Stromal cell of bone marrow (primary cell): Measurements from ENCODE around the gene ASPG.

ENCODE experiments used
- DNase-seq: peaks from one replicate; pipeline ENCODE4 v3.0.0-alpha.2; 2012; ENCODE audit warnings: low read depth

The ASPG gene

GRCh38 chr14:104085032-104085888 is at the start of gene ASPG:
ASPG (plus strand) TSS chr14:104085700; CDS start chr14:104085771, 71 bp downstream.
- DNase-seq: no peak

- DNase-seq: no peak
Measured at GRCh38 chr14:104036212-104036611, 49.3 kb upstream of the ASPG start.

GRCh38 chr14:104037074-104037473 is 48.4 kb upstream of the ASPG start:
- DNase-seq: no peak

GRCh38 chr14:104037903-104038302 is 47.6 kb upstream of the ASPG start:
- DNase-seq: no peak

- DNase-seq: no peak
Measured at GRCh38 chr14:104039214-104039613, 46.3 kb upstream of the ASPG start.

GRCh38 chr14:104040539-104040938 is 45.0 kb upstream of the ASPG start:
- DNase-seq: no peak

GRCh38 chr14:104041430-104042104 is 43.9 kb upstream of the ASPG start:
- DNase-seq: no peak

- DNase-seq: no peak
Measured at GRCh38 chr14:104044016-104044415, 41.5 kb upstream of the ASPG start.

GRCh38 chr14:104047761-104048160 is 37.7 kb upstream of the ASPG start:
- DNase-seq: no peak

GRCh38 chr14:104048758-104049507 is 36.6 kb upstream of the ASPG start:
- DNase-seq: peak; percentile 21

- DNase-seq: no peak
Measured at GRCh38 chr14:104049576-104050240, 35.8 kb upstream of the ASPG start.

- DNase-seq: no peak
Measured at GRCh38 chr14:104051092-104051813, 34.2 kb upstream of the ASPG start.

GRCh38 chr14:104054222-104054905 is 31.1 kb upstream of the ASPG start:
- DNase-seq: no peak

GRCh38 chr14:104062281-104062680 is 23.2 kb upstream of the ASPG start:
- no peak for DNase-seq

- no peak for DNase-seq
Measured at GRCh38 chr14:104064003-104064402, 21.5 kb upstream of the ASPG start.

GRCh38 chr14:104066279-104066678 is 19.2 kb upstream of the ASPG start:
- no peak for DNase-seq

- DNase-seq: no peak
Measured at GRCh38 chr14:104066719-104067295, 18.7 kb upstream of the ASPG start.

- DNase-seq: no peak
Measured at GRCh38 chr14:104069541-104069940, 16.0 kb upstream of the ASPG start.

GRCh38 chr14:104072586-104072985 is 12.9 kb upstream of the ASPG start:
- no peak for DNase-seq

- DNase-seq: no peak
Measured at GRCh38 chr14:104073764-104074163, 11.7 kb upstream of the ASPG start.
